ENCODE data around the gene RAB3IL1. TPM values are rescaled to one million over a fixed set of nuclear protein-coding genes. Genes with fewer than 3 reads are reported as not detected.

The RAB3IL1 gene
- total and polyA plus RNA-seq, 2 of the 13 experiments (the other 11 are each of a cell fraction or from before 2014, with no cell fraction given): 1.2 to 2.0 TPM

DNA sequence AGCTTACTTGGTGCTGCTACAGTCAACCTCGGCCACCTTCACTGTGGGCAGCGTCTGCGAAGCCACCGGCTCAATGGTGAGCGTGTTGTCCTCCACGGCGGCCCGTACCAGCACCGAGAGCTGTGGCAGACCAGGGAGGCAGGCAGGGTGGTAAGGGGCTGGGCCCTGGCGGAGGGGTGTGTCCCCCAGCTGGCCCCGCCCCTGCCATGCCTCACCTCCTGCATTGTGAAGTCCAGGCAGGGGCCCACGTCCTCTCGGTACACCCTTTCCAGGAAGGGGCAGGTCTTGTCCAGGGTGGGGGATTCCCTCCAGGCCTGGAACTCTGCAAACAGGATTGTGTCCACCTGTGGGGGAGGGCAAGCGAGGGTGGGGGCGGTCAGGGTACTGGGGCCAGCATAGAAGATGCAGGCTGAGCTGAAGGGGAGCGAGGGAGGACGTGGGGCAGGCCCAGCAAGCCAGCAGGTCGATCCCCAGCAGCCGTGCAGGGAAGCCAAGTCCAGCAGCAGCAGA is 12.8 kb downstream of the RAB3IL1 start (continued):
- TF ChIP-seq SOX13 (IDR thresholded peaks at IDR 0.05) (no peak), SOX13 (CRISPR knock-in tag; conservative IDR thresholded peaks at IDR 0.05 in 1 of 2, IDR thresholded peaks at IDR 0.05 in 1 of 2) (peak in 1 of 2 experiments; percentile 60; a peak in 2 of 4 replicates), CBX5 (CRISPR knock-in tag; IDR thresholded peaks at IDR 0.05; ENCODE audit: borderline replicate concordance) (no peak), NFE2 (CRISPR knock-in tag; IDR thresholded peaks at IDR 0.05) (no peak), PHF21A (CRISPR knock-in tag; IDR thresholded peaks at IDR 0.05) (0 out of 2 replicates have a peak, but pooled peaks have one; percentile 34), ZNF713 (CRISPR knock-in tag; IDR thresholded peaks at IDR 0.05) (no peak), SALL1 (CRISPR knock-in tag; IDR thresholded peaks at IDR 0.05) (no peak; the same call in 1 of the 2 replicates), ZNF335 (CRISPR knock-in tag; IDR thresholded peaks at IDR 0.05) (no peak), MEIS1 (CRISPR knock-in tag; IDR thresholded peaks at IDR 0.05; ENCODE audit: borderline replicate concordance) (peak; percentile 75; the same call in 1 of the 2 replicates)
- TF ChIP-seq, protein P1, sequence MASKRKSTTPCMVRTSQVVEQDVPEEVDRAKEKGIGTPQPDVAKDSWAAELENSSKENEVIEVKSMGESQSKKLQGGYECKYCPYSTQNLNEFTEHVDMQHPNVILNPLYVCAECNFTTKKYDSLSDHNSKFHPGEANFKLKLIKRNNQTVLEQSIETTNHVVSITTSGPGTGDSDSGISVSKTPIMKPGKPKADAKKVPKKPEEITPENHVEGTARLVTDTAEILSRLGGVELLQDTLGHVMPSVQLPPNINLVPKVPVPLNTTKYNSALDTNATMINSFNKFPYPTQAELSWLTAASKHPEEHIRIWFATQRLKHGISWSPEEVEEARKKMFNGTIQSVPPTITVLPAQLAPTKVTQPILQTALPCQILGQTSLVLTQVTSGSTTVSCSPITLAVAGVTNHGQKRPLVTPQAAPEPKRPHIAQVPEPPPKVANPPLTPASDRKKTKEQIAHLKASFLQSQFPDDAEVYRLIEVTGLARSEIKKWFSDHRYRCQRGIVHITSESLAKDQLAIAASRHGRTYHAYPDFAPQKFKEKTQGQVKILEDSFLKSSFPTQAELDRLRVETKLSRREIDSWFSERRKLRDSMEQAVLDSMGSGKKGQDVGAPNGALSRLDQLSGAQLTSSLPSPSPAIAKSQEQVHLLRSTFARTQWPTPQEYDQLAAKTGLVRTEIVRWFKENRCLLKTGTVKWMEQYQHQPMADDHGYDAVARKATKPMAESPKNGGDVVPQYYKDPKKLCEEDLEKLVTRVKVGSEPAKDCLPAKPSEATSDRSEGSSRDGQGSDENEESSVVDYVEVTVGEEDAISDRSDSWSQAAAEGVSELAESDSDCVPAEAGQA (IDR thresholded peaks at IDR 0.05; ENCODE audit: low read depth): 0 out of 2 replicates have a peak, but pooled peaks have one; percentile 30
- TF ChIP-seq, protein P1 (CRISPR knock-in tag; IDR thresholded peaks at IDR 0.05; ENCODE audit: borderline replicate concordance): no peak
- TF ChIP-seq, protein P2, sequence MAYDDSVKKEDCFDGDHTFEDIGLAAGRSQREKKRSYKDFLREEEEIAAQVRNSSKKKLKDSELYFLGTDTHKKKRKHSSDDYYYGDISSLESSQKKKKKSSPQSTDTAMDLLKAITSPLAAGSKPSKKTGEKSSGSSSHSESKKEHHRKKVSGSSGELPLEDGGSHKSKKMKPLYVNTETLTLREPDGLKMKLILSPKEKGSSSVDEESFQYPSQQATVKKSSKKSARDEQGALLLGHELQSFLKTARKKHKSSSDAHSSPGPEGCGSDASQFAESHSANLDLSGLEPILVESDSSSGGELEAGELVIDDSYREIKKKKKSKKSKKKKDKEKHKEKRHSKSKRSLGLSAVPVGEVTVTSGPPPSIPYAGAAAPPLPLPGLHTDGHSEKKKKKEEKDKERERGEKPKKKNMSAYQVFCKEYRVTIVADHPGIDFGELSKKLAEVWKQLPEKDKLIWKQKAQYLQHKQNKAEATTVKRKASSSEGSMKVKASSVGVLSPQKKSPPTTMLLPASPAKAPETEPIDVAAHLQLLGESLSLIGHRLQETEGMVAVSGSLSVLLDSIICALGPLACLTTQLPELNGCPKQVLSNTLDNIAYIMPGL (CRISPR knock-in tag; IDR thresholded peaks at IDR 0.05; ENCODE audit: borderline replicate concordance in 1 of 2, low read depth in 1 of 2): peak in 1 of 2 experiments; percentile 63; a peak in 2 of 4 replicates
- TF ChIP-seq, protein P3, sequence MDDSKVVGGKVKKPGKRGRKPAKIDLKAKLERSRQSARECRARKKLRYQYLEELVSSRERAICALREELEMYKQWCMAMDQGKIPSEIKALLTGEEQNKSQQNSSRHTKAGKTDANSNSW (CRISPR knock-in tag; IDR thresholded peaks at IDR 0.05; ENCODE audit: borderline replicate concordance): no peak
- TF ChIP-seq, protein P4, sequence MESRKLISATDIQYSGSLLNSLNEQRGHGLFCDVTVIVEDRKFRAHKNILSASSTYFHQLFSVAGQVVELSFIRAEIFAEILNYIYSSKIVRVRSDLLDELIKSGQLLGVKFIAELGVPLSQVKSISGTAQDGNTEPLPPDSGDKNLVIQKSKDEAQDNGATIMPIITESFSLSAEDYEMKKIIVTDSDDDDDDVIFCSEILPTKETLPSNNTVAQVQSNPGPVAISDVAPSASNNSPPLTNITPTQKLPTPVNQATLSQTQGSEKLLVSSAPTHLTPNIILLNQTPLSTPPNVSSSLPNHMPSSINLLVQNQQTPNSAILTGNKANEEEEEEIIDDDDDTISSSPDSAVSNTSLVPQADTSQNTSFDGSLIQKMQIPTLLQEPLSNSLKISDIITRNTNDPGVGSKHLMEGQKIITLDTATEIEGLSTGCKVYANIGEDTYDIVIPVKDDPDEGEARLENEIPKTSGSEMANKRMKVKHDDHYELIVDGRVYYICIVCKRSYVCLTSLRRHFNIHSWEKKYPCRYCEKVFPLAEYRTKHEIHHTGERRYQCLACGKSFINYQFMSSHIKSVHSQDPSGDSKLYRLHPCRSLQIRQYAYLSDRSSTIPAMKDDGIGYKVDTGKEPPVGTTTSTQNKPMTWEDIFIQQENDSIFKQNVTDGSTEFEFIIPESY (CRISPR knock-in tag; IDR thresholded peaks at IDR 0.05): no peak
- TF ChIP-seq, protein P5, sequence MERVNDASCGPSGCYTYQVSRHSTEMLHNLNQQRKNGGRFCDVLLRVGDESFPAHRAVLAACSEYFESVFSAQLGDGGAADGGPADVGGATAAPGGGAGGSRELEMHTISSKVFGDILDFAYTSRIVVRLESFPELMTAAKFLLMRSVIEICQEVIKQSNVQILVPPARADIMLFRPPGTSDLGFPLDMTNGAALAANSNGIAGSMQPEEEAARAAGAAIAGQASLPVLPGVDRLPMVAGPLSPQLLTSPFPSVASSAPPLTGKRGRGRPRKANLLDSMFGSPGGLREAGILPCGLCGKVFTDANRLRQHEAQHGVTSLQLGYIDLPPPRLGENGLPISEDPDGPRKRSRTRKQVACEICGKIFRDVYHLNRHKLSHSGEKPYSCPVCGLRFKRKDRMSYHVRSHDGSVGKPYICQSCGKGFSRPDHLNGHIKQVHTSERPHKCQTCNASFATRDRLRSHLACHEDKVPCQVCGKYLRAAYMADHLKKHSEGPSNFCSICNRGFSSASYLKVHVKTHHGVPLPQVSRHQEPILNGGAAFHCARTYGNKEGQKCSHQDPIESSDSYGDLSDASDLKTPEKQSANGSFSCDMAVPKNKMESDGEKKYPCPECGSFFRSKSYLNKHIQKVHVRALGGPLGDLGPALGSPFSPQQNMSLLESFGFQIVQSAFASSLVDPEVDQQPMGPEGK (CRISPR knock-in tag; IDR thresholded peaks at IDR 0.05): peak; percentile 81
